Suprapubic skin (tissue), 4 donors: ENCODE data around the gene SMAD5.

Experiments
- CTCF ChIP-seq, 2 donors: fragments of 200-600 bp in 1 of 2; fragments of 450-650 bp in 1 of 2; sonication (generic) in 1 of 2; IDR thresholded peaks; one replicate each; pipeline ENCODE4 v1.5.1; 2016 to 2019; ENCODE audit warnings: antibody characterized with exemption in 2 of 2, mild to moderate bottlenecking in 1 of 2, moderate library complexity in 1 of 2
- POLR2A ChIP-seq, 2 donors: fragments of 450-650 bp; IDR thresholded peaks; one replicate each; pipeline ENCODE4 v1.6.1; 2017; ENCODE audit warnings: antibody characterized with exemption in 2 of 2, mild to moderate bottlenecking in 2 of 2, moderate library complexity in 2 of 2
- POLR2AphosphoS5 ChIP-seq, 3 donors: sonication (generic); formaldehyde crosslinking; IDR thresholded peaks; one replicate each; pipeline ENCODE4 v1.6.1; 2017; ENCODE audit warnings: antibody characterized with exemption in 3 of 3

GRCh38 chr5:136162008-136162407 is 29.4 kb downstream of the SMAD5 start:
- no peak for TF ChIP-seq CTCF (IDR thresholded peaks at IDR 0.05)
- no peak for TF ChIP-seq POLR2A (IDR thresholded peaks at IDR 0.05)
- no peak for TF ChIP-seq POLR2AphosphoS5 (IDR thresholded peaks at IDR 0.05)
